ENCODE results near the gene EIF4H. TPM values are rescaled to one million over a fixed set of nuclear protein-coding genes. Genes with fewer than 3 reads are reported as not detected.

EIF4H gene
- 100 to 1,000 TPM; 212 to 351 (median 309) TPM for total RNA-seq

DNA sequence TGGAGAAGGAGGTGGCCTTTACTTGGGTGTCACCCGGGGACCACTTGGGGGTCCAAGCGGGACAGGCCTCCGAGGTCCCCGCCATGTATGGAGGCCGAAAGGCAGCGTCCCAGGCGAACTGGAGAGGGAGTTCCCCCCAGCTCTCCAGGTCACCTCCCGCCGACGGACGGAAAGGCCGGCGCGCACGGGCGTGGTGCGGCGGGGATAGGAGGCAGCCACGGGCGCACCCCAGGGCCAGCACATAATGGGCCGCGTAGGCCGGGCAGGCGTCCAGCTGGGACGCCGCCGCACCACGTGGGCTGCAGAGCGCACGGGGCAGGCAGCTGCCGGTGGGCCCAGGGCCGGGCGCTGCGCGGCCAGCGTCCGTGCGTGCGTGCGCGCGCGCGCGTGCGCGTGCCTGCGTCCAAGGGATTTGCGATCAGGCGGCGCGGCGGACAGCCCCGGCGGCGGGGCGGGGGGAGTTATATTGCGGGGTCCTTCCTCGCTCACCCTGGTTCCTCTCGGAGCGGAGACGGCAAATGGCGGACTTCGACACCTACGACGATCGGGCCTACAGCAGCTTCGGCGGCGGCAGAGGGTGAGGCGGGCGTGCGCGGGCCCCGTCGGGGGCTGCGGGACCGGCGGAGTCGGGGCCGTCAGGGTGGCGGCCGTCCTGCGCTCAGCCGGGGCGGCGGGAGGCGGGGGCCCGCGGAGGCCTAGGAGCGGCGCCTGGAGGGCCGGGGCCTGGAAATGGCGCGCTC, at the start of gene EIF4H:
Gene EIF4H (plus strand): TSS at position 491 of the 740 bp plus-strand sequence. CDS start 28 bp downstream, at position 519.
- TF ChIP-seq POLR2AphosphoS5 (IDR thresholded peaks at IDR 0.05) (peak; percentile 82 to 92), POLR2A (IDR thresholded peaks at IDR 0.05; ENCODE audit: low read depth) (peak; percentile 76), EP300 (IDR thresholded peaks at IDR 0.05) (no peak)
- TF ChIP-seq, protein P1, sequence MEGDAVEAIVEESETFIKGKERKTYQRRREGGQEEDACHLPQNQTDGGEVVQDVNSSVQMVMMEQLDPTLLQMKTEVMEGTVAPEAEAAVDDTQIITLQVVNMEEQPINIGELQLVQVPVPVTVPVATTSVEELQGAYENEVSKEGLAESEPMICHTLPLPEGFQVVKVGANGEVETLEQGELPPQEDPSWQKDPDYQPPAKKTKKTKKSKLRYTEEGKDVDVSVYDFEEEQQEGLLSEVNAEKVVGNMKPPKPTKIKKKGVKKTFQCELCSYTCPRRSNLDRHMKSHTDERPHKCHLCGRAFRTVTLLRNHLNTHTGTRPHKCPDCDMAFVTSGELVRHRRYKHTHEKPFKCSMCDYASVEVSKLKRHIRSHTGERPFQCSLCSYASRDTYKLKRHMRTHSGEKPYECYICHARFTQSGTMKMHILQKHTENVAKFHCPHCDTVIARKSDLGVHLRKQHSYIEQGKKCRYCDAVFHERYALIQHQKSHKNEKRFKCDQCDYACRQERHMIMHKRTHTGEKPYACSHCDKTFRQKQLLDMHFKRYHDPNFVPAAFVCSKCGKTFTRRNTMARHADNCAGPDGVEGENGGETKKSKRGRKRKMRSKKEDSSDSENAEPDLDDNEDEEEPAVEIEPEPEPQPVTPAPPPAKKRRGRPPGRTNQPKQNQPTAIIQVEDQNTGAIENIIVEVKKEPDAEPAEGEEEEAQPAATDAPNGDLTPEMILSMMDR (IDR thresholded peaks at IDR 0.05), result no peak
- peak; percentile 99 for DNase-seq (ENCODE audit: extremely low spot score)
- Histone ChIP-seq H3K4me1 (peaks cover 46 to 54% (median 51%) of the 10 kb centered on the region in 4 donors), H3K27ac (replicated peaks in 1 of 4) (peak within 1 kb of the TSS; percentile 94 to 99 (median 98)), H3K27me3 (no peaks in the 10 kb centered on the region), H3K9me3 (no peaks in the 10 kb centered on the region), H3K36me3 (peaks cover 0 to 18% (median 3%) of the 10 kb centered on the region in 4 donors), H3K4me3 (peak within 1 kb of the TSS; percentile 72 to 99 (median 96))
- intact Hi-C loops (cut with DNase I), result no loop called here
- WGBS, result 0% methylated on average over 1 of the region's 95 CpGs

DNA sequence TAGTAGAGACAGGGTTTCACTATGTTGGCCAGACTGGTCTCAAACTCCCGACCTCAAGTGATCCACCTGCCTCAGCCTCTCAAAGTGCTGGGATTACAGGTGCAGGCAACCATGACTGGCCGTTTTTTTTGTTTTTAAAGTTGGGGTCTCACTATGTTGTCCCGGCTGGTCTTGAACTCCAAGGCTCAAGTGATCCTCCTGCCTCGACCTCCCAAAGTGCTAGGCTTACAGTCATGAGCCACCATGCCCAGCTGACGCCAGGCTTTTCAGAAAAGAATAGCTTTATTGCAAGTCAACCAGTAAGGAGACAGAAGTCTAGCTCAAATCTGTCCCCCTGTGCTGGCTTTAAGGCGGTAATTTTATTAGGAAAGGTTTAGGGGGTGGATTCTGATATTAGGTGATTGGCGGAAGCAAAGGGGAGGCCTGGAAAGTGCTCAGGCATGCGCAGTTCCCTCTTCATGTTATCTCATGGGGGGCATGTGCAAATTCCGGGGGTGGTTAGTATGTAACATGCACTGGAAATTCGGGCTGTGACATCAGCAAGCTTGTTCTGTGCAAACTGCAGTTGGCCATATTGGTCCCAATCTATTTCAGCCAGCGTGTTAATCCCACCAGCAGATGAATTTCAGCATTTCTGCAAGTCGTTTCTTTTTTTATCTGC, 47.8 kb upstream of the EIF4H start:
- WGBS, result 78% methylated on average over 12 of the region's 12 CpGs
- Histone ChIP-seq H3K27me3 (no peaks in the 10 kb centered on the region), H3K4me1 (no peaks in the 10 kb centered on the region), H3K9me3 (no peaks in the 10 kb centered on the region), H3K36me3 (peaks cover 0 to 12% (median 8%) of the 10 kb centered on the region in 4 donors), H3K27ac (replicated peaks in 1 of 4) (no peak overlapping the region), H3K4me3 (no peak overlapping the region)
- TF ChIP-seq, protein P1 (IDR thresholded peaks at IDR 0.05), result no peak
- TF ChIP-seq EP300 (IDR thresholded peaks at IDR 0.05) (no peak), POLR2A (IDR thresholded peaks at IDR 0.05; ENCODE audit: low read depth) (no peak), POLR2AphosphoS5 (IDR thresholded peaks at IDR 0.05) (no peak)
- intact Hi-C loops (cut with DNase I), result no loop called here
- no peak for DNase-seq (ENCODE audit: extremely low spot score)

DNA sequence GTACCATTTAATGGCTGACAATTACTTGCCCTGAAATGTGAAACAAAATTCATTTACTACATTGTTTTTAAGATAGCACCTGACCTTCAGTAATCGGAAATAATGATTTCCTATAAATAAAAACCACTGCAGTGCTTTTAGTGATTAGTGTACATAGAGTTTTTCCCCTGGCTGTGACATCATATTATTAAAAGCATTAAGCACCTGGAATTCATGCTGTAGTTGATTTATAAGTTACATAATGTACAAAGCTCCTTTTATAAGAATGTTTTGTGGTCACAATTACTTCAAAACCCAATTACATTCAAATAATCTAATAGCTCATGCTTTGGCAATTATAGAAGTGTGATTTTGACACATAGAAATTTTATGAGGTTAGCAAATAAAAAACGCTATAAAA, 44.3 kb upstream of the EIF4H start:
- intact Hi-C loops (cut with DNase I), result no loop called here
- Histone ChIP-seq H3K27ac (replicated peaks in 1 of 4) (no peak overlapping the region), H3K4me3 (no peak overlapping the region), H3K36me3 (no peaks in the 10 kb centered on the region), H3K27me3 (no peaks in the 10 kb centered on the region), H3K9me3 (no peaks in the 10 kb centered on the region), H3K4me1 (no peaks in the 10 kb centered on the region)
- WGBS, result 56% methylated on average over 2 of the region's 2 CpGs
- TF ChIP-seq POLR2AphosphoS5 (IDR thresholded peaks at IDR 0.05) (no peak), EP300 (IDR thresholded peaks at IDR 0.05) (no peak), POLR2A (IDR thresholded peaks at IDR 0.05; ENCODE audit: low read depth) (no peak)
- TF ChIP-seq, protein P1 (IDR thresholded peaks at IDR 0.05), result no peak
- DNase-seq (ENCODE audit: extremely low spot score), result no peak

DNA sequence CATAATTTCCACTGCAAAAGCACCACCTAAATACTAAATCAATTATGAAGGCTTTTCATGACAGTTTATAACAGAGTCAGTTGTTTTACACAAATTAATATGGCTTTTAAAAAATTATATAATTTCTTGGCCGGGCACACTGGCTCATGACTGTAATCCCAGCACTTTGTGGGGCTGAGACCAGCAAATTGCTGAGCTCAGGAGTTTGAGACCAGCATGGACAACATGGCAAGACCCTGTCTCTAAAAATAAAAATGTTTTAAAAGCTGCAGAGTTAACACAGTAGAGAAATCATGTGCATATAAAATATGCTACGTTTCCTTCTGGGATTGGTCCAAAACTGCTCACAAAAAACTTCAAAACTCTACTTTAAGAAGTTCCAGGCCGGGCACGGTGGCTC, 43.6 kb upstream of the EIF4H start:
- intact Hi-C loops (cut with DNase I), result no loop called here

More for the DNA sequence above, 43.6 kb upstream of the EIF4H start:
- no peak overlapping the region for H3K4me3 ChIP-seq
- H3K27me3 ChIP-seq, result no peaks in the 10 kb centered on the region
- H3K4me1 ChIP-seq, result no peaks in the 10 kb centered on the region
- no peaks in the 10 kb centered on the region for H3K36me3 ChIP-seq
- DNase-seq (ENCODE audit: extremely low spot score), result no peak
- TF ChIP-seq, protein P1 (IDR thresholded peaks at IDR 0.05), result no peak
- TF ChIP-seq EP300 (IDR thresholded peaks at IDR 0.05) (no peak), POLR2A (IDR thresholded peaks at IDR 0.05; ENCODE audit: low read depth) (no peak), POLR2AphosphoS5 (IDR thresholded peaks at IDR 0.05) (no peak)
- H3K27ac ChIP-seq (replicated peaks in 1 of 4), result no peak overlapping the region
- no peaks in the 10 kb centered on the region for H3K9me3 ChIP-seq
- WGBS, result 64% methylated on average over 4 of the region's 4 CpGs
